CD14-positive monocyte (primary cell): ENCODE results near the gene COTL1. TPM values are rescaled to one million over a fixed set of nuclear protein-coding genes. Genes with fewer than 3 reads are reported as not detected.

Experiments used
- DNase-seq, 3 donors: peaks; one replicate each; pipeline ENCODE4 v3.0.0-alpha.2; 2011 to 2022
- H2AFZ ChIP-seq: 2 replicates; pipeline ENCODE4 v1.6.0; 2012; ENCODE audit warnings: mild to moderate bottlenecking, low read depth, low read length, inconsistent platforms; ENCODE audit not compliant: insufficient read depth, poor library complexity, severe bottlenecking
- H3K27ac ChIP-seq, 2 donors: 1 replicate in 1 of 2; 2 replicates in 1 of 2; pipeline ENCODE4 v1.5.1; 2012 to 2013; ENCODE audit warnings: low read length in 2 of 2, control low read depth in 1 of 2, inconsistent platforms in 1 of 2, low read depth in 1 of 2, mild to moderate bottlenecking in 1 of 2
- H3K27me3 ChIP-seq, 2 donors: one replicate each; pipeline versions ENCODE4 v1.6.0 to v1.6.1; 2011 to 2013; ENCODE audit warnings: low read length in 2 of 2; ENCODE audit not compliant: control insufficient read depth in 2 of 2, insufficient read depth in 2 of 2
- H3K36me3 ChIP-seq, 2 donors: replicated peaks in 1 of 2; 1 replicate in 1 of 2; 2 replicates in 1 of 2; pipeline versions ENCODE4 v1.5.1 to v1.6.1; 2012 to 2013; ENCODE audit warnings: low read length in 2 of 2, control low read depth in 1 of 2, inconsistent platforms in 1 of 2, mild to moderate bottlenecking in 1 of 2; ENCODE audit not compliant: insufficient read depth in 2 of 2, control insufficient read depth in 1 of 2
- H3K4me1 ChIP-seq, 2 donors: 1 replicate in 1 of 2; 2 replicates in 1 of 2; pipeline versions ENCODE4 v1.5.1 to v1.6.1; 2012 to 2013; ENCODE audit warnings: low read length in 2 of 2, control low read depth in 1 of 2, inconsistent platforms in 1 of 2, mild to moderate bottlenecking in 1 of 2, moderate library complexity in 1 of 2; ENCODE audit not compliant: insufficient read depth in 2 of 2, control insufficient read depth in 1 of 2
- H3K4me2 ChIP-seq: replicated peaks from 2 replicates; pipeline ENCODE3; 2012; ENCODE audit warnings: low read length, moderate library complexity, mild to moderate bottlenecking; ENCODE audit not compliant: poor library complexity, severe bottlenecking; ENCODE audit errors: extremely low read depth
- H3K4me3 ChIP-seq, 3 experiments: fragments of 200-600 bp in 1 of 3; sonication (generic) in 1 of 3; replicated peaks in 1 of 3; 1 replicate in 2 of 3; 2 replicates in 1 of 3; pipeline ENCODE4 v1.5.1; 2011 to 2013; ENCODE audit warnings: low read length in 3 of 3, mild to moderate bottlenecking in 3 of 3, control low read depth in 2 of 3, low read depth in 2 of 3, inconsistent platforms in 1 of 3, moderate library complexity in 1 of 3
- H3K79me2 ChIP-seq: 2 replicates; pipeline ENCODE4 v1.6.0; 2012; ENCODE audit warnings: mild to moderate bottlenecking, control low read depth, inconsistent platforms, low read length, moderate library complexity; ENCODE audit not compliant: insufficient read depth
- H3K9ac ChIP-seq: 2 replicates; pipeline ENCODE4 v1.6.0; 2017; ENCODE audit warnings: low read length, mild to moderate bottlenecking; ENCODE audit not compliant: insufficient read depth, poor library complexity, severe bottlenecking
- H3K9me3 ChIP-seq, 2 donors: replicated peaks in 1 of 2; 1 replicate in 1 of 2; 2 replicates in 1 of 2; pipeline versions ENCODE4 v1.5.1 to v1.6.1; 2012 to 2013; ENCODE audit warnings: low read length in 2 of 2, control low read depth in 1 of 2; ENCODE audit not compliant: control insufficient read depth in 1 of 2, insufficient read depth in 1 of 2
- H4K20me1 ChIP-seq: 2 replicates; pipeline ENCODE4 v1.6.0; 2012; ENCODE audit warnings: mild to moderate bottlenecking, low read length, control low read depth, moderate library complexity; ENCODE audit not compliant: insufficient read depth
- H3K27ac Mint-ChIP-seq, 7 donors: one replicate each; pipeline ENCODE4 v1.8.0; 2020; ENCODE audit warnings: mild to moderate bottlenecking in 7 of 7, mixed read lengths in 7 of 7, moderate library complexity in 6 of 7, inconsistent platforms in 2 of 7
- H3K27me3 Mint-ChIP-seq, 3 donors: one replicate each; pipeline ENCODE4 v1.8.0; 2021 to 2022; ENCODE audit warnings: low read depth in 3 of 3, mild to moderate bottlenecking in 3 of 3, mixed read lengths in 3 of 3, moderate library complexity in 3 of 3, inconsistent platforms in 1 of 3
- H3K36me3 Mint-ChIP-seq, 2 donors: one replicate each; pipeline ENCODE4 v1.8.0; 2020; ENCODE audit warnings: mixed read lengths in 2 of 2, inconsistent platforms in 1 of 2, mild to moderate bottlenecking in 1 of 2
- H3K4me1 Mint-ChIP-seq: one replicate; pipeline ENCODE4 v1.8.0; 2020; ENCODE audit warnings: mild to moderate bottlenecking, mixed read lengths
- H3K4me3 Mint-ChIP-seq, 2 donors: one replicate each; pipeline ENCODE4 v1.8.0; 2020; ENCODE audit warnings: mild to moderate bottlenecking in 2 of 2, mixed read lengths in 2 of 2, moderate library complexity in 1 of 2
- H3K9me3 Mint-ChIP-seq, 7 donors: one replicate each; pipeline ENCODE4 v1.8.0; 2020 to 2022; ENCODE audit warnings: mixed read lengths in 7 of 7, mild to moderate bottlenecking in 6 of 7, moderate library complexity in 6 of 7, inconsistent platforms in 2 of 7
- WGBS: methylation state at CpG from one replicate; pipeline ENCODE4 v1.1.5; 2013; ENCODE audit warnings: missing lambda C conversion rate; ENCODE audit not compliant: insufficient coverage; 5-methylcytosine and 5-hydroxymethylcytosine counted together
- intact Hi-C, 2 donors: fragments of 100-400 bp; cut with micrococcal nuclease; formaldehyde crosslinking; loops; one replicate each; pipeline versions ENCODE4 v1.15.0 to v1.15.1; 2023
- polyA plus RNA-seq, 3 donors: library from polyadenylated mRNA; depleted of rRNA in 1 of 3; unstranded in 2 of 3; stranded (reverse) in 1 of 3; fragments of 300-500 nt in 2 of 3; fragments of >200 nt in 1 of 3; fragmentation: Illumina TruSeq in 2 of 3; gene quantifications; 1 replicate in 2 of 3; 2 replicates in 1 of 3; pipeline ENCODE4 v1.2.3, GENCODE V29; 2012 to 2021
- TF ChIP-seq, protein P1 (sequence below): fragments of 200-600 bp; IDR thresholded peaks from one replicate; pipeline ENCODE4 v1.8.0; 2022; ENCODE audit warnings: antibody characterized with exemption, mild to moderate bottlenecking

The COTL1 gene
- polyA plus RNA-seq, 3 donors = 648 to 1,843 (median 1,643) TPM

DNA sequence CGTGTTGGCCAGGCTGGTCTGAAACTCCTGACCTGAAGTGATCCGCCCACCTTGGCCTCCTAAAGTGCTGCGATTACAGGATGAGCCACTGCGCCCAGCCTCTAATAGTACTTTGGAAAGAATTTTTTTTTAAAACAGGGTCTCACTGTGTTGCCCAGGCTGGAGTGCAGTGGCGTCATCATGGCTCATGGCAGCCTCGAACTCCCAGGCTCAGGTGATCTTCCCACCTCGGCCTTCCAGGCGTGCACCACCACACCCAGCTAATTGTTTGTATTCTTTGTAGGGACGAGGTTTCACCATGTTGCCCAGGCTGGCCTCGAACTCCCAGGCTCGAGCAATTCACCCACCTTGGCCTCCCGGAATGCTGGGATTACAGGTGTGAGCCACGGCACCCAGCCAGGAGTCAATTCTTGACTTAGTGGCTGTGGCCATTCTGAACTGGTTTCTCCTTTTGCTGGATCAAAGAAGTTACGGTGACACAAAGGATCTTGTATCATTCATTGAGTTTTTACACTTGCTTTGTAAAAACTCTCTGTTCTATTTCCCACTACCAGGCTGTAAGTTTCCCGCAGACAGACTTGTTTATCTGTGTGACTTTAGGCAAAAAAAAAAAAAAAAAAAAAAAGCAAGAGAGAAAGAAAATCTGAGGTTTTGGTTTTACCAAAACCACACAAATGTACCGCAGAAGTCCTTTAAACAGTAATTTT, 12.7 kb upstream of the COTL1 start:
- no peak overlapping the region for H3K4me3 Mint-ChIP-seq
- H3K9me3 Mint-ChIP-seq = no peaks in the 10 kb centered on the region
- DNase-seq = no peak
- no peaks in the 10 kb centered on the region for H4K20me1 ChIP-seq
- no peak overlapping the region for H3K9ac ChIP-seq
- no peaks in the 10 kb centered on the region for H3K79me2 ChIP-seq
- peaks cover 27% of the 10 kb centered on the region for H3K4me1 Mint-ChIP-seq
- WGBS = 95% methylated on average over 9 of the region's 16 CpGs
- no peak overlapping the region for H3K4me3 ChIP-seq
- H3K27ac ChIP-seq = no peak overlapping the region
- H3K4me2 ChIP-seq = no peak overlapping the region
- TF ChIP-seq, protein P1, sequence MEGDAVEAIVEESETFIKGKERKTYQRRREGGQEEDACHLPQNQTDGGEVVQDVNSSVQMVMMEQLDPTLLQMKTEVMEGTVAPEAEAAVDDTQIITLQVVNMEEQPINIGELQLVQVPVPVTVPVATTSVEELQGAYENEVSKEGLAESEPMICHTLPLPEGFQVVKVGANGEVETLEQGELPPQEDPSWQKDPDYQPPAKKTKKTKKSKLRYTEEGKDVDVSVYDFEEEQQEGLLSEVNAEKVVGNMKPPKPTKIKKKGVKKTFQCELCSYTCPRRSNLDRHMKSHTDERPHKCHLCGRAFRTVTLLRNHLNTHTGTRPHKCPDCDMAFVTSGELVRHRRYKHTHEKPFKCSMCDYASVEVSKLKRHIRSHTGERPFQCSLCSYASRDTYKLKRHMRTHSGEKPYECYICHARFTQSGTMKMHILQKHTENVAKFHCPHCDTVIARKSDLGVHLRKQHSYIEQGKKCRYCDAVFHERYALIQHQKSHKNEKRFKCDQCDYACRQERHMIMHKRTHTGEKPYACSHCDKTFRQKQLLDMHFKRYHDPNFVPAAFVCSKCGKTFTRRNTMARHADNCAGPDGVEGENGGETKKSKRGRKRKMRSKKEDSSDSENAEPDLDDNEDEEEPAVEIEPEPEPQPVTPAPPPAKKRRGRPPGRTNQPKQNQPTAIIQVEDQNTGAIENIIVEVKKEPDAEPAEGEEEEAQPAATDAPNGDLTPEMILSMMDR = no peak
- H3K27me3 Mint-ChIP-seq = peaks cover 2 to 4% (median 4%) of the 10 kb centered on the region in 3 donors
- H3K9me3 ChIP-seq = no peaks in the 10 kb centered on the region
- H2AFZ ChIP-seq = no peak overlapping the region
- no peaks in the 10 kb centered on the region for H3K27me3 ChIP-seq
- H3K36me3 Mint-ChIP-seq = peaks cover 0 to 2% of the 10 kb centered on the region in 2 donors
- H3K36me3 ChIP-seq = no peaks in the 10 kb centered on the region
- H3K27ac Mint-ChIP-seq = no peak overlapping the region
- intact Hi-C loops = no loop called here
- peaks cover 26 to 27% of the 10 kb centered on the region in 2 donors for H3K4me1 ChIP-seq

DNA sequence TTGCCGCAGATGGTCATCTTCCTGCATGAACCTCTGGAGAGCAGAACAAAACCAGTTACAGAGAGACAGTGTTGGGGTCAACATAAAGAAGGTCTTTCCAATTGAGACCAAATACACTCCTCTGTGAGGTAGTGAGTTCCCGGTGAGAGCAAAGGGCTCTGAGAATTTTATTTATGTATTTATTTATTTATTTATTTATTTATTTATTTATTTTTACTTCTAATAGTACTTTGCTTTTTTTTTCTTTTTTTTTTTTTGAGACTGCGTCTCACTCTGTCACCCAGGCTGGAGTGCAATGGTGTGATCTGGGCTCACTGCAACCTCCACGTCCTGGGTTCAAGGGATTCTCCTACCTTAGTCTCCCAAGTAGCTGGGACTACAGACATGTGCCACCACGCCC, 12.1 kb upstream of the COTL1 start:
- peaks cover 26 to 27% of the 10 kb centered on the region in 2 donors for H3K4me1 ChIP-seq
- H3K9me3 ChIP-seq = no peaks in the 10 kb centered on the region
- no CpG with 5 or more reads among the region's 5 CpGs for WGBS
- no peak overlapping the region for H3K4me3 ChIP-seq
- H4K20me1 ChIP-seq = no peaks in the 10 kb centered on the region
- H3K36me3 Mint-ChIP-seq = peaks cover 0 to 2% of the 10 kb centered on the region in 2 donors
- no peak overlapping the region for H3K27ac ChIP-seq
- no peak overlapping the region for H3K9ac ChIP-seq
- no peaks in the 10 kb centered on the region for H3K9me3 Mint-ChIP-seq
- H3K27me3 Mint-ChIP-seq = peaks cover 1 to 4% (median 2%) of the 10 kb centered on the region in 3 donors
- H3K4me1 Mint-ChIP-seq = peaks cover 27% of the 10 kb centered on the region
- H3K4me3 Mint-ChIP-seq = no peak overlapping the region
- no peak overlapping the region for H3K27ac Mint-ChIP-seq
- no peak overlapping the region for H3K4me2 ChIP-seq
- intact Hi-C loops = no loop called here
- TF ChIP-seq, protein P1 = no peak
- H2AFZ ChIP-seq = no peak overlapping the region
- no peaks in the 10 kb centered on the region for H3K27me3 ChIP-seq
- DNase-seq = no peak
- no peaks in the 10 kb centered on the region for H3K79me2 ChIP-seq
- no peaks in the 10 kb centered on the region for H3K36me3 ChIP-seq
